SJSA1 (cell line): ENCODE data around the gene SMYD3. TPM values are rescaled to one million over a fixed set of nuclear protein-coding genes. Genes with fewer than 3 reads are reported as not detected.
"Not testable (repeated sequence)": the region's sequence is repeated elsewhere in the genome, so short reads cannot be mapped to it uniquely, and the experiment has no call there.

ENCODE experiments used
- DNase-seq, 2 experiments: peaks; one replicate each; pipeline ENCODE4 v3.0.0-alpha.2; 2015 to 2020; ENCODE audit warnings: low spot score in 2 of 2, low read depth in 1 of 2
- H3K27ac ChIP-seq: fragments of 250-450 bp; sonication (Bioruptor Pico); 2 replicates; pipeline ENCODE4 v1.5.1; 2020; ENCODE audit warnings: mild to moderate bottlenecking, moderate library complexity
- H3K27me3 ChIP-seq: fragments of 250-450 bp; sonication (Bioruptor Pico); replicated peaks from 2 replicates; pipeline ENCODE4 v1.5.1; 2020; ENCODE audit warnings: mild to moderate bottlenecking, moderate library complexity
- H3K36me3 ChIP-seq: fragments of 250-450 bp; sonication (Bioruptor Pico); 2 replicates; pipeline ENCODE4 v1.5.1; 2020; ENCODE audit warnings: mild to moderate bottlenecking
- H3K4me1 ChIP-seq: fragments of 250-450 bp; sonication (Bioruptor Pico); replicated peaks from 2 replicates; pipeline ENCODE4 v1.6.1; 2021; ENCODE audit warnings: mild to moderate bottlenecking
- H3K4me3 ChIP-seq: fragments of 250-450 bp; sonication (Bioruptor Pico); 2 replicates; pipeline ENCODE4 v1.5.1; 2020; ENCODE audit warnings: mild to moderate bottlenecking
- H3K9me3 ChIP-seq: fragments of 250-450 bp; sonication (Bioruptor Pico); replicated peaks from 2 replicates; pipeline ENCODE4 v1.5.1; 2020; ENCODE audit warnings: mild to moderate bottlenecking
- total RNA-seq: library from RNA; depleted of rRNA; stranded (reverse); fragments of >200 nt; shearing (Covaris generic); gene quantifications from 2 replicates; pipeline ENCODE4 v1.2.3, GENCODE V29; 2014

Gene SMYD3
- total RNA-seq, 1 experiment from 2014 or later: 38.5 TPM

DNA sequence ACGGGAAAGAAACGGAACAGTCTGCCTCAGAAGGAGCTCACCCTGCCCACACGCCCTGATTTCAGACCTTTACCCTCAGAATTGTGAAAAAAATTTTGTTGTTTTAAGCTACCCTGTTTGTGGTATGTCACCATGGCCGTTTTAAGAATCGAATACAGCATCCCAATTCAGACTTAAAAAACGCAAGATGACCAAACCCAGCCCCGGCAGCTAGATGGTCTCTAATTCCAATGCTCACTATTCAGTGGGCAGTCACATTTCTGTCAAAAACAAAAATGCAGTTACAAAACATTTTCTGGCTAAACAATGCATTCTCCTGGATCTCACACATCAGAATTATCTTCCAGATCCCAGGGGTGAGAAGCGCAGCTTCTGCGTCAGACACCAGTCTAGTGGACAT, 527.5 kb downstream of the SMYD3 start:
- H3K36me3 ChIP-seq: no peaks in the 10 kb centered on the region
- no peaks in the 10 kb centered on the region for H3K27me3 ChIP-seq
- no peaks in the 10 kb centered on the region for H3K9me3 ChIP-seq
- no peak for DNase-seq
- no peak overlapping the region for H3K27ac ChIP-seq
- no peak overlapping the region for H3K4me3 ChIP-seq
- H3K4me1 ChIP-seq: peaks cover 6% of the 10 kb centered on the region

- Histone ChIP-seq H3K36me3 (no peaks in the 10 kb centered on the region), H3K9me3 (no peaks in the 10 kb centered on the region), H3K4me1 (no peaks in the 10 kb centered on the region), H3K27me3 (no peaks in the 10 kb centered on the region), H3K27ac (no peak overlapping the region), H3K4me3 (no peak overlapping the region)
- no peak for DNase-seq
Measured at GRCh38 chr1:245978915-245979314, 528.2 kb downstream of the SMYD3 start.

DNA sequence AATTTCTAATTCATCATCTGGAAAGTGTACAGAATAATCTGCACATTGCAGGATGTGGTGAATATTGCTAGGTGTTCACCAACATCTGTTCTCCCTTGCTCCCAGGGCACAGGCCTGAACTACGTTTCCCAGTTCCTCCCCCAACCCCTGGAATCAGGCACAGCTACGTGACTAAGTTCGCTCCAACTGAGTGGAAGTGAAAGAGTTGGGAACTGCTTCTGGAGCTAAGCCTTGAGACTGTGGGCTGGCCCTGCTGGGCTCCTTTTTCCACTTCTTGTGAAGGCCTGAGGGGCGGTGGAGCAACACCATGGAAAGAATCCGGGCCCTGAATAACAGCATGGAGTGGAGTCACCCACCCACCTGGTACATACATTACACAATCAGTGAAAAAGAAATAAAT, 534.6 kb downstream of the SMYD3 start:
- DNase-seq: no peak
- H3K36me3 ChIP-seq: no peaks in the 10 kb centered on the region
- no peaks in the 10 kb centered on the region for H3K27me3 ChIP-seq
- H3K9me3 ChIP-seq: no peaks in the 10 kb centered on the region
- no peak overlapping the region for H3K4me3 ChIP-seq
- no peak overlapping the region for H3K27ac ChIP-seq
- peaks cover 13% of the 10 kb centered on the region for H3K4me1 ChIP-seq

- Histone ChIP-seq H3K4me3 (no peak overlapping the region), H3K9me3 (no peaks in the 10 kb centered on the region), H3K27me3 (no peaks in the 10 kb centered on the region), H3K4me1 (peaks cover 13% of the 10 kb centered on the region), H3K27ac (no peak overlapping the region), H3K36me3 (no peaks in the 10 kb centered on the region)
- no peak for DNase-seq
Measured at GRCh38 chr1:245971711-245972085, 535.4 kb downstream of the SMYD3 start.

GRCh38 chr1:245971076-245971710, 535.9 kb downstream of the SMYD3 start:
- H3K4me1 ChIP-seq: peaks cover 13% of the 10 kb centered on the region
- H3K27ac ChIP-seq, H3K9me3 ChIP-seq, H3K27me3 ChIP-seq, H3K36me3 ChIP-seq, H3K4me3 ChIP-seq, DNase-seq: not testable (repeated sequence)

DNA sequence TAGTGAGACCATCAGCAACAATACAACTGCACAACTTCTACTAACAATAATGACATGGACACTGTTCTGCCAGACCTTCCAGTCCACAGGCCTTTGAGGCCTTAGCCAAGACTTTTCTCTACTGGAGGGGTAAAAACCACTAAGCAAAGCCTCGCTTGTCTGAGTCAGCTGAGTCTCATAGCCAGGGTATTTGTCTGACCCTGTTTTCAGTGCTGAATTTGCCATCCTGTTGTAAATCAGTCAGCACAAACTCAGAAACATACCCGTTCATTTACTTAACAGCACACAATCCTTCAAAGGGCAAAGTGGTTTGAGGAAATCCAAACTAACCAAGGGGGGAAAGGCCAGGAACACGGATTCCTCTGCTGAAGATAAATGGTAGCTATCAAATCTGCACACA, 537.8 kb downstream of the SMYD3 start:
- no peaks in the 10 kb centered on the region for H3K36me3 ChIP-seq
- peak in 1 of 2 experiments; percentile 58 for DNase-seq
- H3K27me3 ChIP-seq: no peaks in the 10 kb centered on the region
- H3K4me1 ChIP-seq: peaks cover 13% of the 10 kb centered on the region
- no peaks in the 10 kb centered on the region for H3K9me3 ChIP-seq
- H3K4me3 ChIP-seq: no peak overlapping the region
- 0 out of 2 replicates have a peak overlapping the region, but pooled peaks have one; percentile 5 for H3K27ac ChIP-seq

DNA sequence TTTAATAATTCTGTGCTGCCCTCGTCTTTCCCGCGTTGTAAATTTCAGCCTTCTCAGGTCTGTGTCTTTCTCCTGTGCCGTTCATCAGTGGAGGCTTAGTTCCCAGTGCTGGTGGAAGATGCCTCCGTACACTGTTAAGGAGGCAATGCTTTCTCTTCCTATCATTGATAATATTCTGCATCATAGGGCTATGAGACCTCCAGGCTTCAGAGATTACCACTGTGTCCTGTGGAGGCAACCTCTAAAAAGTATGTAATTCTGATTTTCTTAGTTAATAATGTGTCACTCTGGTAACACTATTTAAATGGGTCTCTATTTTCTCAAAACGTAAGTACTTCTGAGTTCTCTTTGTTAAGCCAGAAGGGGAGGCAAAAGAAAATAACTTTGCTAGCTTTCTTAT, 538.3 kb downstream of the SMYD3 start:
- DNase-seq: no peak
- no peaks in the 10 kb centered on the region for H3K9me3 ChIP-seq
- H3K4me1 ChIP-seq: peaks cover 13% of the 10 kb centered on the region
- 0 out of 2 replicates have a peak overlapping the region, but pooled peaks have one; percentile 5 for H3K27ac ChIP-seq
- H3K4me3 ChIP-seq: no peak overlapping the region
- H3K36me3 ChIP-seq: no peaks in the 10 kb centered on the region
- no peaks in the 10 kb centered on the region for H3K27me3 ChIP-seq

- H3K27ac ChIP-seq: no peak overlapping the region
- no peaks in the 10 kb centered on the region for H3K27me3 ChIP-seq
- H3K9me3 ChIP-seq: no peaks in the 10 kb centered on the region
- H3K4me3 ChIP-seq: no peak overlapping the region
- no peak for DNase-seq
- no peaks in the 10 kb centered on the region for H3K36me3 ChIP-seq
- H3K4me1 ChIP-seq: peaks cover 13% of the 10 kb centered on the region
Measured at GRCh38 chr1:245965398-245965797, 541.7 kb downstream of the SMYD3 start.

GRCh38 chr1:245963649-245964048, 543.4 kb downstream of the SMYD3 start:
- no peaks in the 10 kb centered on the region for H3K9me3 ChIP-seq

DNA sequence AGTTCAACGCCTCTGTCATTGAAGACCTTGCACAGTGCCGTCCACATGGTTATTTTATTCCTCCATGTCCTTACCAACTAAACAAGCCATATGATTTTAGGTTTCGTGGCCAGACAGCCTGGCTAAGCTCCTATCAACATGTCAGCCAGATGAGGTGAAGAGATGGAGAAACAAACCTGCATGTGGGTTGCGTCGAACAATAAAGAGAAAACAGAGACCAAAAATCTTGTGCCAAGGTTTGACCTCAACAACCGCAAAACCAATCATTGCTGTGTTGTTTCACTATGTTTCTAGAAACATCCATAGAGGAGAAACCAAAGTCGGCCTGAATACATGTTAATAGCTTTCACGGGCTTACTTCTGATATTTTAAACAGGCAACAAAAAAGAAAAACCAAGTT, 544.6 kb downstream of the SMYD3 start:
- Histone ChIP-seq H3K9me3 (no peaks in the 10 kb centered on the region), H3K4me3 (no peak overlapping the region), H3K36me3 (no peaks in the 10 kb centered on the region), H3K27ac (no peak overlapping the region), H3K4me1 (no peaks in the 10 kb centered on the region), H3K27me3 (no peaks in the 10 kb centered on the region)
- no peak for DNase-seq

More at GRCh38 chr1:245963649-245964048, 543.4 kb downstream of the SMYD3 start:
- no peak for DNase-seq
- H3K4me3 ChIP-seq: no peak overlapping the region
- H3K27me3 ChIP-seq: no peaks in the 10 kb centered on the region
- no peak overlapping the region for H3K27ac ChIP-seq
- H3K36me3 ChIP-seq: no peaks in the 10 kb centered on the region
- peaks cover under 1% of the 10 kb centered on the region for H3K4me1 ChIP-seq

DNA sequence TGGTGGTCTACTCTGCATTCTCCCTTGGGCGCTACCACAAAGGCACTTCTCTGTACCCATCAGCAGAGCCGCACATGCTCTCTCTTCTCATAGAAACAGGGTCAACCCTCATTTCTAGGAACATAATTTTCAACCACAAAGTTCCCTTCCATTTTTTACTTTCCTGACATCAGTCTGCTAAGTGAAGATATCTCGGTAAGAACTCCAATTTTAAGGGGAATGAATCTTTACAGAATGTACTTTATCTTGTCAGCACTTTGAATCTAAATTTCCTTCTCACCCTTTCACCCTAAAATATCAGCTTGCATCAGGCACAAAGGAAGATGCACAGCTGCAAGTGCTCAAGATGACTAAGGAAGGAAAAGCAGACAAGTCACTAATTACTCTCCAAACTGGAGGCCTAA, 545.9 kb downstream of the SMYD3 start:
- Histone ChIP-seq H3K27ac (no peak overlapping the region), H3K27me3 (no peaks in the 10 kb centered on the region)
- DNase-seq: no peak

DNA sequence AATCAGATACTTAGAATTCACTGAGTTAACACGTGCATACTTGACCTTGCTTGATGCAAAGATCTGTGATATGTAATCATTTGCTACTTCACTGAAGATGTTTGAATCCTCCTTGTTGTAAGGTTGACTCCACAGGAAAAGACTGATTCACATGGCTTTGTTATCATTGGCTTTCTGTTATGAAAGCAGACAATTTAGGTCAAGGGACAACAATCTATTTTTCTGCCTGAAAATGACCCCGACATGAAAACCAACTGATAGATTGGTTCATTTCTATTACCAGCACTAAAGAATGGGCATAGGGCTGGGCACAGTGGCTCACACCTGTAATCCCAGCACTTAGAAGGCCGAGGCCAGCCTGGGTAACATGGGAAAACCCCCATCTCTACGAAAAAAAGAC, 546.9 kb downstream of the SMYD3 start:
- H3K27me3 ChIP-seq: no peaks in the 10 kb centered on the region
- H3K4me3 ChIP-seq: no peak overlapping the region
- H3K36me3 ChIP-seq: no peaks in the 10 kb centered on the region
- no peak for DNase-seq
- H3K27ac ChIP-seq: no peak overlapping the region
- no peaks in the 10 kb centered on the region for H3K9me3 ChIP-seq
- no peaks in the 10 kb centered on the region for H3K4me1 ChIP-seq

More for the DNA sequence above, 545.9 kb downstream of the SMYD3 start:
- Histone ChIP-seq H3K36me3 (no peaks in the 10 kb centered on the region), H3K4me1 (no peaks in the 10 kb centered on the region), H3K4me3 (no peak overlapping the region), H3K9me3 (no peaks in the 10 kb centered on the region)

- Histone ChIP-seq H3K4me1 (peaks cover 10% of the 10 kb centered on the region; the same call in 1 of the 2 replicates), H3K27ac (no peak overlapping the region), H3K4me3 (no peak overlapping the region), H3K27me3 (no peaks in the 10 kb centered on the region), H3K9me3 (no peaks in the 10 kb centered on the region), H3K36me3 (no peaks in the 10 kb centered on the region)
- DNase-seq: no peak
Measured at GRCh38 chr1:245958016-245958415, 549.1 kb downstream of the SMYD3 start.

- peaks cover 13% of the 10 kb centered on the region; the same call in 1 of the 2 replicates for H3K4me1 ChIP-seq
- no peaks in the 10 kb centered on the region for H3K36me3 ChIP-seq
- no peaks in the 10 kb centered on the region for H3K27me3 ChIP-seq
- H3K27ac ChIP-seq: no peak overlapping the region
- H3K4me3 ChIP-seq: no peak overlapping the region
- DNase-seq: no peak
- no peaks in the 10 kb centered on the region for H3K9me3 ChIP-seq
Measured at GRCh38 chr1:245957427-245957826, 549.7 kb downstream of the SMYD3 start.

DNA sequence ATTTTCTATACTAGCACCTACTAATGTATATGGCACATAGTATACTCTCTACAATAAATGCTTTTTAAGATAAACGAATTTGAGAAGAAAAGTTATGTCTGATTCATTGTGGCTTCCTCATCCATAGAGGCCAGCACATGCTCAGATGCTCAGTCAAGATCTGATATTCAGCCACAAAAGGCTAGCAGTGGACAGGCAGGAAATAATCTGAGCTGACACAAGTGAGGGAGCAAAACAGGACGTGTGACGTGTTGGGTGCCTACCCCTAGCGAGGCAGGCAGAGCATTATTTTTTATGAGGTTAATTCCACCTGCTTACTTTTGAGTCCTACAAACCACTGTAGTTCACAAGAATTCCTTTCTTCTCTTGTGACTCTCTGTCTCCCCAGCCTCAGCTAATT, 550.9 kb downstream of the SMYD3 start:
- Histone ChIP-seq H3K27me3 (no peaks in the 10 kb centered on the region), H3K9me3 (no peaks in the 10 kb centered on the region), H3K4me3 (no peak overlapping the region), H3K36me3 (no peaks in the 10 kb centered on the region), H3K4me1 (peaks cover 13% of the 10 kb centered on the region; the same call in 1 of the 2 replicates), H3K27ac (no peak overlapping the region)
- no peak for DNase-seq
